Fibroblast of the aortic adventitia (primary cell): ENCODE results near the gene FLVCR1. TPM values are rescaled to one million over a fixed set of nuclear protein-coding genes. Genes with fewer than 3 reads are reported as not detected.

Experiments used
- DNase-seq: peaks from one replicate; pipeline ENCODE4 v3.0.0-alpha.2; 2010; ENCODE audit warnings: low read depth
- H3K4me3 ChIP-seq: 2 replicates; pipeline ENCODE4 v1.5.1; 2011; ENCODE audit warnings: low read depth, mild to moderate bottlenecking, control low read depth, low read length, moderate library complexity
- CTCF ChIP-seq: IDR thresholded peaks from 2 replicates; pipeline ENCODE4 v1.5.1; 2011; ENCODE audit warnings: mild to moderate bottlenecking, low read length, control low read depth, inconsistent platforms; ENCODE audit not compliant: insufficient read depth
- small RNA-seq: library from RNA; depleted of rRNA; stranded (forward); fragments of <200 nt; gene quantifications from one replicate; pipeline ENCODE3, GENCODE V24; 2012
- total RNA-seq: library from RNA; depleted of rRNA; stranded (reverse); fragments of >200 nt; gene quantifications from 2 replicates; pipeline ENCODE4 v1.2.3, GENCODE V29; 2012; ENCODE audit warnings: low replicate concordance

FLVCR1 gene
- total RNA-seq, 1 donor, result 5.8 TPM

DNA sequence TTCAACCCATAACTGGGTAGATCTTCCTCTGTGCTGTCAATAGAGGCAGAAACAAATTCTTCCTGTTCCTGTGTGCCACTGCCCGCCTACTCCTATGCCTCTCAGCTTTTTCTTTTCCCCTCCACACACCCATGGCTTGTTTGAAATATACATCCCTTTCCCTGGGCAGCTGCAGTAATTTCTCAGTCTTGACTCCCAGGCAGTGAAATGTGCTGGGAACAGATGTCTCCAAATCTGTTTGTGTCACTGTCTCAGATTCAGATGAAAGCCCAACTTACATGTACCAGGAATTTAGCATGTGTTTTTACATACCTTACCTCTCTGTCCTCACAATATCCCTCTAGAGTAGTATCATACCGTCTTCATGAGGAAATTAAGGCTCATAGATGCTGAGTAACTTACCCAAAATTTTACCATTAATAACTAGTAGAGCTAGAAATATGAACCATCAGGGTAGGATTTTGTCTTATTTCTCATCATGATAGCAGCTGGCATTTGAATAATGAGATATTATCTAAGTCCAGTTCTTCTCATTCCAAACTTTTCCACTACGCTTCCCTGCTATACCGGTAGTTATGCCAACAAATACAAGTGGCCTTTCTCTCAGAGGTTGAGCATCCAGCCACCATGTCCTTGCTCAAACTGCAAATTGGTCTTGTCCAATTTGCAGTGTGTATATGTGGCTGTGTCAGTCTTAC lies 87.5 kb downstream of the FLVCR1 start:
- TF ChIP-seq CTCF, result no peak
- H3K4me3 ChIP-seq, result no peak overlapping the region
- no peak for DNase-seq

DNA sequence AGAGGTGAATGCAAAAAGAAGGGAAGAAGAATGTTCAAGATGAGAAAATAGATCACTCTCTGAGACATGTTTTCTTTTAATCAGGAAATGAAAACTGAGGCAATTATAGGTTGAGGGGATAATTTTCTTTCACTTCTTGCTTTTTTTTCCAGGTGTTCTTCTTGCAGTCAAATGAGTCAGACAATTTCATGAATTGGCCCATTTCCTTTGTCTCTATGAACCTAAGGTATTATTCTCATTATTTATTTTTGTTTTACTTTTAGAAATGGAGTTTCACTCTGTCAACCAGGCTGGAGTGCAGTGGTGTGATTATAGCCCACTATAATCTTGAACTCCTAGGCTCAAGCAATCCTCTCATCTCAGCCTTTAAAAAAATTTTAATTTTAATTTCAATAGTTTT lies 88.8 kb downstream of the FLVCR1 start:
- TF ChIP-seq CTCF, result no peak
- DNase-seq, result no peak
- no peak overlapping the region for H3K4me3 ChIP-seq

Small RNAs within 50 kb of the gene (small RNA-seq; reads per million reads assigned to genes)
- gene AC104333.1, result not detected
- not detected for gene AC104333.2

Other genes with a start within 250 kb of the FLVCR1 start
- gene ATF3, start 249.5 kb upstream of the FLVCR1 start, total RNA-seq, result 4.2 and 5.2 TPM in 2 replicates
- gene BATF3, start 158.4 kb upstream of the FLVCR1 start, total RNA-seq, result 4.8 TPM in 1 of 2 replicates, not detected in the other
- 15.9 and 41.1 TPM in 2 replicates for gene NSL1, start 66.5 kb upstream of the FLVCR1 start, total RNA-seq
- gene TATDN3, start 66.4 kb upstream of the FLVCR1 start, total RNA-seq, result 9.2 and 15.0 TPM in 2 replicates
- not detected in 2 replicates for gene SPATA45, start 10.6 kb upstream of the FLVCR1 start, total RNA-seq
- gene VASH2, start 92.3 kb downstream of the FLVCR1 start, total RNA-seq, result 0.90 and 3.3 TPM in 2 replicates
- 21.3 and 63.4 TPM in 2 replicates for gene ANGEL2, start 157.6 kb downstream of the FLVCR1 start, total RNA-seq
- 29.7 and 70.3 TPM in 2 replicates for gene RPS6KC1, start 193.0 kb downstream of the FLVCR1 start, total RNA-seq